HEK293T (cell line): ENCODE measurements around the gene SYNJ2BP.

ENCODE experiments used
- BHLHE40 ChIP-seq: fragments of 450-650 bp; IDR thresholded peaks from 2 replicates; pipeline ENCODE4 v1.6.1; 2016; ENCODE audit warnings: mild to moderate bottlenecking, moderate library complexity, borderline replicate concordance
- ELF4 ChIP-seq: fragments of 450-650 bp; IDR thresholded peaks from 2 replicates; pipeline ENCODE4 v1.6.1; 2017; ENCODE audit warnings: antibody characterized with exemption
- FOXA1 ChIP-seq: fragments of 450-650 bp; IDR thresholded peaks from 2 replicates; pipeline ENCODE4 v1.6.1; 2016; ENCODE audit warnings: mild to moderate bottlenecking
- FOXK2 ChIP-seq: fragments of 450-650 bp; IDR thresholded peaks from 2 replicates; pipeline ENCODE4 v1.6.1; 2016; ENCODE audit warnings: mild to moderate bottlenecking
- FOXM1 ChIP-seq: fragments of 450-650 bp; IDR thresholded peaks from 2 replicates; pipeline ENCODE4 v1.6.1; 2017; ENCODE audit warnings: mild to moderate bottlenecking, borderline replicate concordance
- L3MBTL2 ChIP-seq: fragments of 450-650 bp; conservative IDR thresholded peaks from 2 replicates; pipeline ENCODE4 v1.6.1; 2016; ENCODE audit warnings: mild to moderate bottlenecking
- LEF1 ChIP-seq: fragments of 450-650 bp; IDR thresholded peaks from 2 replicates; pipeline ENCODE4 v1.6.1; 2017; ENCODE audit warnings: mild to moderate bottlenecking, borderline replicate concordance
- NFRKB ChIP-seq: fragments of 450-650 bp; IDR thresholded peaks from 2 replicates; pipeline ENCODE4 v1.6.1; 2016; ENCODE audit warnings: mild to moderate bottlenecking, moderate library complexity
- SP1 ChIP-seq: fragments of 450-650 bp; IDR thresholded peaks from 2 replicates; pipeline ENCODE4 v1.6.1; 2017
- TARDBP ChIP-seq: fragments of 450-650 bp; IDR thresholded peaks from 2 replicates; pipeline ENCODE4 v1.6.1; 2016

GRCh38 chr14:70451874-70452273 lies 35.0 kb upstream of the SYNJ2BP start, which contains the start of gene ADAM21:
- TF ChIP-seq FOXK2: no peak
- TF ChIP-seq LEF1: no peak
- TF ChIP-seq ELF4: no peak
- TF ChIP-seq L3MBTL2: no peak
- TF ChIP-seq SP1: no peak
- no peak for TF ChIP-seq BHLHE40
- no peak for TF ChIP-seq FOXM1
- no peak for TF ChIP-seq FOXA1
- TF ChIP-seq NFRKB: no peak
- TF ChIP-seq TARDBP: no peak
